ENCODE results near the gene RNF207. TPM values are rescaled to one million over a fixed set of nuclear protein-coding genes. Genes with fewer than 3 reads are reported as not detected.

Gene RNF207
- polyA plus RNA-seq, 3 donors: 0.10 to 7.7 TPM; not detected in 1

DNA sequence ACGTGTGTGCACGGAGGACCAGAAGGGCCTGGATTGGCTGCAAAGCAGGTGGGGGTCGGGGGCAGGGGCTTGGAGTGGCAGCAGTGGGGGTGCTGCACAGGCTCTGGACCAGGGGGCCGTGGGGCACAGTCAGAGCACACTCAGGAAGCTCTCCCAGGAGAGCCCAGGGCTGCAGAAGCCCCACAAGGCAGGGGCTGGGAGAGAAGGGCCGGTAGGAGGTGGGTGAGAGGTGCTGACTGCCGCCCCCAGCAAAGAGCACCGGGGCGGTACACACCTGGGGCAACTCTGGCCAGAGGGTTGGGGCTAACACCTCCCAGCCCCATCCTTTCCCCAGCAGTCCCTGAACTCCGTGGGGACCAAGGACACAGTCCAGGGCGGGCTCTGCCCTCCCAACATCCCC, 39.7 kb upstream of the RNF207 start:
- H3K36me3 Mint-ChIP-seq: no peaks in the 10 kb centered on the region
- H3K27ac ChIP-seq (ENCODE audit: low read depth in 1 of 2, low read length in 2 of 2): no peak overlapping the region
- H3K4me3 ChIP-seq (replicated peaks in 1 of 3; ENCODE audit: low read depth in 2 of 3, low read length in 3 of 3): no peak overlapping the region
- DNase-seq: no peak
- 78% methylated on average over 5 of the region's 10 CpGs for WGBS (ENCODE audit: insufficient coverage)
- H3K4me1 ChIP-seq (ENCODE audit: control insufficient read depth in 1 of 2, insufficient read depth in 2 of 2, low read length in 2 of 2): peaks cover 10 to 11% of the 10 kb centered on the region in 2 donors
- H3K4me3 Mint-ChIP-seq: no peak overlapping the region
- H3K36me3 ChIP-seq (replicated peaks in 1 of 2; ENCODE audit: control insufficient read depth in 1 of 2, insufficient read depth in 2 of 2, low read length in 2 of 2): no peaks in the 10 kb centered on the region
- peaks cover 5% of the 10 kb centered on the region for H3K4me1 Mint-ChIP-seq
- H3K4me2 ChIP-seq (replicated peaks; ENCODE audit: extremely low read depth, low read length, poor library complexity, severe bottlenecking): no peak overlapping the region
- H3K9me3 ChIP-seq (replicated peaks in 1 of 2; ENCODE audit: control insufficient read depth in 1 of 2, insufficient read depth in 1 of 2, low read length in 2 of 2): no peaks in the 10 kb centered on the region
- H3K27me3 ChIP-seq (ENCODE audit: control insufficient read depth in 2 of 2, insufficient read depth in 2 of 2, low read length in 2 of 2): no peaks in the 10 kb centered on the region
- intact Hi-C loops (cut with micrococcal nuclease): no loop called here
- no peaks in the 10 kb centered on the region for H4K20me1 ChIP-seq (ENCODE audit: insufficient read depth, low read length)
- H3K79me2 ChIP-seq (ENCODE audit: insufficient read depth, low read length): no peaks in the 10 kb centered on the region
- H3K27ac Mint-ChIP-seq: no peak overlapping the region
- TF ChIP-seq, protein P1, sequence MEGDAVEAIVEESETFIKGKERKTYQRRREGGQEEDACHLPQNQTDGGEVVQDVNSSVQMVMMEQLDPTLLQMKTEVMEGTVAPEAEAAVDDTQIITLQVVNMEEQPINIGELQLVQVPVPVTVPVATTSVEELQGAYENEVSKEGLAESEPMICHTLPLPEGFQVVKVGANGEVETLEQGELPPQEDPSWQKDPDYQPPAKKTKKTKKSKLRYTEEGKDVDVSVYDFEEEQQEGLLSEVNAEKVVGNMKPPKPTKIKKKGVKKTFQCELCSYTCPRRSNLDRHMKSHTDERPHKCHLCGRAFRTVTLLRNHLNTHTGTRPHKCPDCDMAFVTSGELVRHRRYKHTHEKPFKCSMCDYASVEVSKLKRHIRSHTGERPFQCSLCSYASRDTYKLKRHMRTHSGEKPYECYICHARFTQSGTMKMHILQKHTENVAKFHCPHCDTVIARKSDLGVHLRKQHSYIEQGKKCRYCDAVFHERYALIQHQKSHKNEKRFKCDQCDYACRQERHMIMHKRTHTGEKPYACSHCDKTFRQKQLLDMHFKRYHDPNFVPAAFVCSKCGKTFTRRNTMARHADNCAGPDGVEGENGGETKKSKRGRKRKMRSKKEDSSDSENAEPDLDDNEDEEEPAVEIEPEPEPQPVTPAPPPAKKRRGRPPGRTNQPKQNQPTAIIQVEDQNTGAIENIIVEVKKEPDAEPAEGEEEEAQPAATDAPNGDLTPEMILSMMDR (IDR thresholded peaks at IDR 0.05): no peak
- no peaks in the 10 kb centered on the region for H3K9me3 Mint-ChIP-seq
- no peak overlapping the region for H3K9ac ChIP-seq (ENCODE audit: insufficient read depth, low read length, poor library complexity, severe bottlenecking)
- peaks cover 9 to 38% (median 15%) of the 10 kb centered on the region in 3 donors for H3K27me3 Mint-ChIP-seq (ENCODE audit: low read depth in 3 of 3)
- no peak overlapping the region for H2AFZ ChIP-seq (ENCODE audit: insufficient read depth, low read depth, low read length, poor library complexity, severe bottlenecking)

DNA sequence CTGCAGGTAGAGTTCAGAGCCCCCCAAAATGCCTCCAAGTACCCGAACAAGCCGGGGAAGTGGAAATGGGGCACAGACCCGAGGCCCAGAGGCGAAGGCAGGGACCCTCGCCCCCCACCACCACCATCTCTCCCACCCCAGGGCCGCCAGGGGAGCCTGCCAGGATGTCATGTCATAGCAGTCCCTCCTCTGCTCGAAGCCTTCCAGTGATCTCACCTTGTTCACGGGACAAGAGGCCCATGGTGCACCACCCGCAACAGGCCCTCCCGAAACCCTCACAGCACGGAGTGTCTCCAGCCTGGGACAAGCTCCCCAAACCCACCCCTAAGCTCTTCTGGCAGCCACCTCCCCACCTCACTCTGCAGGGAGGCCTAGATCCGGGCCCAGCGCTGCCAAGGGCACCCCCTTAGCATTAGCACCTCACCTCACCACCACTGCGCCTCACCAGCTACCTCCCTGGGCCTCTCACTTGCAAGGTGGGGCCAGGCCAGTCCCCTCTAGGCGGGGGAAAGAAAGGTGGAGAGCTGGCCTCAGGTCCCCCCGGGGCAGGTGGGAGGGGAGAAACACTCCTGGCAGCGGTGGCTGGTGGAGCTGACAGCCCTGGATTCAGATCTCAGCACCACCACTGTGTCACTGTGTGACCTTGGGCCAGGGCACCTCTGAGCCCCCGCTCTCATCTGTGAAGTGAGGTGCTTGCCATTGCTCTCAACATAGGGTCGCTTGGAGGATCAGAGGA, 39.1 kb upstream of the RNF207 start:
- Mint-ChIP-seq H3K27ac (no peak overlapping the region), H3K36me3 (no peaks in the 10 kb centered on the region)
- no peaks in the 10 kb centered on the region for H3K27me3 ChIP-seq (ENCODE audit: control insufficient read depth in 2 of 2, insufficient read depth in 2 of 2, low read length in 2 of 2)

More for the DNA sequence above, 39.1 kb upstream of the RNF207 start:
- intact Hi-C loops (cut with micrococcal nuclease): no loop called here
- H3K4me3 Mint-ChIP-seq: no peak overlapping the region
- Histone ChIP-seq H3K4me3 (replicated peaks in 1 of 3; ENCODE audit: low read depth in 2 of 3, low read length in 3 of 3) (no peak overlapping the region), H2AFZ (ENCODE audit: insufficient read depth, low read depth, low read length, poor library complexity, severe bottlenecking) (no peak overlapping the region), H3K36me3 (replicated peaks in 1 of 2; ENCODE audit: control insufficient read depth in 1 of 2, insufficient read depth in 2 of 2, low read length in 2 of 2) (no peaks in the 10 kb centered on the region), H3K79me2 (ENCODE audit: insufficient read depth, low read length) (no peaks in the 10 kb centered on the region), H3K4me2 (replicated peaks; ENCODE audit: extremely low read depth, low read length, poor library complexity, severe bottlenecking) (no peak overlapping the region), H3K27ac (ENCODE audit: low read depth in 1 of 2, low read length in 2 of 2) (no peak overlapping the region), H4K20me1 (ENCODE audit: insufficient read depth, low read length) (no peaks in the 10 kb centered on the region), H3K4me1 (ENCODE audit: control insufficient read depth in 1 of 2, insufficient read depth in 2 of 2, low read length in 2 of 2) (peaks cover 11 to 15% of the 10 kb centered on the region in 2 donors), H3K9me3 (replicated peaks in 1 of 2; ENCODE audit: control insufficient read depth in 1 of 2, insufficient read depth in 1 of 2, low read length in 2 of 2) (no peaks in the 10 kb centered on the region), H3K9ac (ENCODE audit: insufficient read depth, low read length, poor library complexity, severe bottlenecking) (no peak overlapping the region)
- 86% methylated on average over 16 of the region's 19 CpGs for WGBS (ENCODE audit: insufficient coverage)
- H3K27me3 Mint-ChIP-seq (ENCODE audit: low read depth in 3 of 3): peaks cover 6 to 37% (median 12%) of the 10 kb centered on the region in 3 donors
- peaks cover 9% of the 10 kb centered on the region for H3K4me1 Mint-ChIP-seq
- DNase-seq: no peak
- TF ChIP-seq, protein P1 (IDR thresholded peaks at IDR 0.05): no peak
- no peaks in the 10 kb centered on the region for H3K9me3 Mint-ChIP-seq
